ENCODE results near the gene PTPRT.

GRCh38 chr20:42742926-42743325 is 446.8 kb downstream of the PTPRT start:
- TF ChIP-seq EZH2 (IDR thresholded peaks at IDR 0.05) (no peak), POLR2AphosphoS5 (IDR thresholded peaks at IDR 0.05; ENCODE audit: borderline replicate concordance, low read depth, low read length) (no peak), FOXP2 (optimal IDR thresholded peaks at IDR 0.05; ENCODE audit: control extremely low read depth, extremely low read length, insufficient read depth) (no peak)
